Measurements from ENCODE around the gene SETD2. TPM values are rescaled to one million over a fixed set of nuclear protein-coding genes. Genes with fewer than 3 reads are reported as not detected.
A peak's percentile ranks its signal among the peaks of the same experiment; 100 is the strongest.
"Not testable (repeated sequence)": the region's sequence is repeated elsewhere in the genome, so short reads cannot be mapped to it uniquely, and the experiment has no call there.

SETD2 gene
- total and polyA plus RNA-seq, 9 of the 15 experiments (the other 6 are each of a cell fraction or from before 2014, with no cell fraction given): 8.2 to 44.0 (median 33.6) TPM

DNA sequence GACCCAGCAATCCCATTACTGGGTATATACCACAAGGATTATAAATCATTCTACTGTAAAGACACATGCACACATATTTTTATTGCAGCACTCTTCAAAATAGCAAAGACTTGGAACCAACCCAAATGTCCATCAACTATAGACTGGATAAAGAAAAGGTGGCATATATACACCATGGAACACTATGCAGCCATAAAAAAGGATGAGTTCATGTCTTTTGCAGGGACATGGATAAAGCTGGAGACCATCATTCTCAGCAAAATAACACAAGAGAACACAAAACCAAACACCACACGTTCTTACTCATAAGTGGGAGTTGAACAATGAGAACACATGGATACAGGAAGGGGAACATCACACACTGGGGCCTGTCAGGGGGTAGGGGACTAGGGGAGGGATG lies 137.5 kb downstream of the SETD2 start:
- BruUV-seq (replicated peaks); intact Hi-C loops (cut with micrococcal nuclease); in situ Hi-C loops (cut with MboI): not testable (repeated sequence)

DNA sequence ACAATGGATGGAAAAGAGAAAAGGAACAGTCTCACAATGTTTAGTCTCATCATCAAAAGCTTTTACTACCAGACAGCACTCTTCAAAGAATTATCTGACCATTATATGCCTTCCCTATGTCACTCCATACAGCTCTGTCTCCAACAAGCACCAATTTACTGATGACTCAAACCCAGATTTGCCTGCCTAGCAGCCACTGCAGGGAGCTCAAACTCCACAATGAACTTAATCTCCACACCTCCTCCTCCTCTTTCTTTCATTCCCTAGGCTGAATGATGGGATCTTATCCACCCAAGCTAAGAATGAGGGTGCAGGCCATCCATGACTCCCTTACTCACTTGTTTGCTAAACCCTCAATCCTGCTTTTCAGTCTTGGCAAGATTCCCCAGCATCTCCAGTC lies 139.0 kb downstream of the SETD2 start:
- DNase-seq (ENCODE audit: extremely low read depth in 1 of 4, low spot score in 3 of 4) (no peak), FAIRE-seq (no peak), ATAC-seq (peak; percentile 47)
- Histone ChIP-seq H3K4me3 (no peak overlapping the region), H3K9me1 (ENCODE audit: control insufficient read depth, insufficient read depth, low read length) (no peaks in the 10 kb centered on the region), H3K4me2 (ENCODE audit: insufficient read depth, low read length) (no peak overlapping the region), H3K4me1 (replicated peaks in 1 of 2; ENCODE audit: control insufficient read depth in 2 of 2, insufficient read depth in 2 of 2, low read length in 2 of 2) (no peaks in the 10 kb centered on the region; a peak in 1 of 5 replicates), H2AFZ (ENCODE audit: low read depth, low read length) (no peak overlapping the region), H3K79me2 (ENCODE audit: control insufficient read depth, insufficient read depth, low read length) (peaks cover 19% of the 10 kb centered on the region), H4K20me1 (replicated peaks; ENCODE audit: control insufficient read depth, insufficient read depth, low read length) (peaks cover 4% of the 10 kb centered on the region; the same call in 1 of the 2 replicates), H3K27me3 (ENCODE audit: control insufficient read depth in 2 of 2, insufficient read depth in 2 of 2, low read length in 2 of 2) (no peaks in the 10 kb centered on the region), H3K9me3 (replicated peaks; ENCODE audit: control insufficient read depth, insufficient read depth, low read depth, low read length) (no peaks in the 10 kb centered on the region), H3K9ac (ENCODE audit: insufficient read depth in 1 of 2, low read depth in 2 of 2, low read length in 2 of 2) (no peak overlapping the region), H3K36me3 (ENCODE audit: control insufficient read depth, insufficient read depth, low read length) (peaks cover 24% of the 10 kb centered on the region), H3K27ac (ENCODE audit: extremely low read depth, low read depth, low read length) (no peak overlapping the region)
- POLR2A ChIA-PET: interaction anchor here (0.6 kb wide), 2 partner anchors 245 to 288 kb away, joined by 3 read pairs; no protein-coding TSS in a partner anchor
- peak in 1 of 2 experiments; percentile 20; a peak in 1 of 4 replicates for TF ChIP-seq RAD21 (CRISPR knock-in tag; conservative IDR thresholded peaks at IDR 0.05 in 1 of 2, IDR thresholded peaks at IDR 0.05 in 1 of 2)
- TF ChIP-seq EWSR1 (IDR thresholded peaks at IDR 0.05; ENCODE audit: borderline replicate concordance, low read depth, partially characterized antibody): no peak
- intact Hi-C loops (cut with micrococcal nuclease): no loop called here
- BruUV-seq (replicated peaks): no TSS peak
- CTCF ChIA-PET (ENCODE audit: low intra/inter-chr PET ratio): no interaction called here
- in situ Hi-C loops (cut with MboI): no loop called here

More for the DNA sequence above, 137.5 kb downstream of the SETD2 start:
- H4K20me1 ChIP-seq (replicated peaks; ENCODE audit: control insufficient read depth, insufficient read depth, low read length); H3K9me3 ChIP-seq (replicated peaks; ENCODE audit: control insufficient read depth, insufficient read depth, low read depth, low read length); H3K4me1 ChIP-seq (replicated peaks in 1 of 2; ENCODE audit: control insufficient read depth in 2 of 2, insufficient read depth in 2 of 2, low read length in 2 of 2); H2AFZ ChIP-seq (ENCODE audit: low read depth, low read length); CTCF ChIA-PET (ENCODE audit: low intra/inter-chr PET ratio); H3K4me2 ChIP-seq (ENCODE audit: insufficient read depth, low read length); H3K27ac ChIP-seq (ENCODE audit: extremely low read depth, low read depth, low read length); H3K27me3 ChIP-seq (ENCODE audit: control insufficient read depth in 2 of 2, insufficient read depth in 2 of 2, low read length in 2 of 2); FAIRE-seq; H3K9ac ChIP-seq (ENCODE audit: insufficient read depth in 1 of 2, low read depth in 2 of 2, low read length in 2 of 2); POLR2A ChIA-PET; H3K4me3 ChIP-seq; DNase-seq (ENCODE audit: extremely low read depth in 1 of 4, low spot score in 3 of 4); ATAC-seq; H3K9me1 ChIP-seq (ENCODE audit: control insufficient read depth, insufficient read depth, low read length): not testable (repeated sequence)
- TF ChIP-seq ZNF146 (CRISPR knock-in tag; IDR thresholded peaks at IDR 0.05; ENCODE audit: unreplicated experiment): peak; percentile 94
- peaks cover 19% of the 10 kb centered on the region for H3K79me2 ChIP-seq (ENCODE audit: control insufficient read depth, insufficient read depth, low read length)
- whole genome bisulfite sequencing (ENCODE audit: insufficient coverage, low coverage, missing lambda C conversion rate): 75% methylated on average over 1 of the region's 1 CpG
- peaks cover 23% of the 10 kb centered on the region for H3K36me3 ChIP-seq (ENCODE audit: control insufficient read depth, insufficient read depth, low read length)
